Vagina (tissue), 2 donors: ENCODE results near the gene MIER1.

ENCODE experiments used
- POLR2A ChIP-seq, 2 donors: fragments of 450-650 bp; IDR thresholded peaks; one replicate each; pipeline ENCODE4 v1.6.1; 2017; ENCODE audit warnings: antibody characterized with exemption in 2 of 2, mild to moderate bottlenecking in 2 of 2, moderate library complexity in 2 of 2
- TF ChIP-seq, protein P1 (sequence below), 3 experiments: fragments of 450-650 bp in 2 of 3; fragments of 200-600 bp in 1 of 3; sonication (generic) in 1 of 3; IDR thresholded peaks; one replicate each; pipeline ENCODE4 v1.5.1; 2017 to 2019; ENCODE audit warnings: antibody characterized with exemption in 3 of 3, mild to moderate bottlenecking in 2 of 3, moderate library complexity in 2 of 3

DNA sequence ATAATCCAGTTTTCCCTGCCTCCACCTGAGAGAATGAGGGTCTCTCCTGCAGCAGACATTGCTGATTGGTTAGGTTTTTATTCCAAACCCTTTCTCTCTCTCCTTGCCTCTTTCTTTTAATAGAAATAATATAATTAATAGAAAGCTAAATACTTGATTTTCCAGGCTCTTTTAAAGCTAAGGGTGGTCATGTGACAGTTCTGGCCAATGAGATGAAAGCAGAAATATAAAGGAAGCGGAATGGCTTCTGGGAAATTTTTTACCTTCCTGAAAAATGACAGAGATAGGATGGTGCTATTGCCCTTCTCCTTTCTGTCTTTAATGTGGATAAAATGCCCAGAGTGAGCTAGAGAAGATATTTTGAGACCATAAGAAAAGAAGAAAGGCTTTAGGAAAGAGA, 35.8 kb upstream of the MIER1 start:
- no peak for TF ChIP-seq POLR2A (IDR thresholded peaks at IDR 0.05)
- TF ChIP-seq, protein P1, sequence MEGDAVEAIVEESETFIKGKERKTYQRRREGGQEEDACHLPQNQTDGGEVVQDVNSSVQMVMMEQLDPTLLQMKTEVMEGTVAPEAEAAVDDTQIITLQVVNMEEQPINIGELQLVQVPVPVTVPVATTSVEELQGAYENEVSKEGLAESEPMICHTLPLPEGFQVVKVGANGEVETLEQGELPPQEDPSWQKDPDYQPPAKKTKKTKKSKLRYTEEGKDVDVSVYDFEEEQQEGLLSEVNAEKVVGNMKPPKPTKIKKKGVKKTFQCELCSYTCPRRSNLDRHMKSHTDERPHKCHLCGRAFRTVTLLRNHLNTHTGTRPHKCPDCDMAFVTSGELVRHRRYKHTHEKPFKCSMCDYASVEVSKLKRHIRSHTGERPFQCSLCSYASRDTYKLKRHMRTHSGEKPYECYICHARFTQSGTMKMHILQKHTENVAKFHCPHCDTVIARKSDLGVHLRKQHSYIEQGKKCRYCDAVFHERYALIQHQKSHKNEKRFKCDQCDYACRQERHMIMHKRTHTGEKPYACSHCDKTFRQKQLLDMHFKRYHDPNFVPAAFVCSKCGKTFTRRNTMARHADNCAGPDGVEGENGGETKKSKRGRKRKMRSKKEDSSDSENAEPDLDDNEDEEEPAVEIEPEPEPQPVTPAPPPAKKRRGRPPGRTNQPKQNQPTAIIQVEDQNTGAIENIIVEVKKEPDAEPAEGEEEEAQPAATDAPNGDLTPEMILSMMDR (IDR thresholded peaks at IDR 0.05): no peak
